ENCODE measurements around the gene ARHGAP27. TPM values are rescaled to one million over a fixed set of nuclear protein-coding genes. Genes with fewer than 3 reads are reported as not detected.
A peak's percentile ranks its signal among the peaks of the same experiment; 100 is the strongest.

Gene ARHGAP27
- total and polyA plus RNA-seq, 9 of the 15 experiments (the other 6 are each of a cell fraction or from before 2014, with no cell fraction given), result 0.04 to 4.6 (median 2.1) TPM

DNA sequence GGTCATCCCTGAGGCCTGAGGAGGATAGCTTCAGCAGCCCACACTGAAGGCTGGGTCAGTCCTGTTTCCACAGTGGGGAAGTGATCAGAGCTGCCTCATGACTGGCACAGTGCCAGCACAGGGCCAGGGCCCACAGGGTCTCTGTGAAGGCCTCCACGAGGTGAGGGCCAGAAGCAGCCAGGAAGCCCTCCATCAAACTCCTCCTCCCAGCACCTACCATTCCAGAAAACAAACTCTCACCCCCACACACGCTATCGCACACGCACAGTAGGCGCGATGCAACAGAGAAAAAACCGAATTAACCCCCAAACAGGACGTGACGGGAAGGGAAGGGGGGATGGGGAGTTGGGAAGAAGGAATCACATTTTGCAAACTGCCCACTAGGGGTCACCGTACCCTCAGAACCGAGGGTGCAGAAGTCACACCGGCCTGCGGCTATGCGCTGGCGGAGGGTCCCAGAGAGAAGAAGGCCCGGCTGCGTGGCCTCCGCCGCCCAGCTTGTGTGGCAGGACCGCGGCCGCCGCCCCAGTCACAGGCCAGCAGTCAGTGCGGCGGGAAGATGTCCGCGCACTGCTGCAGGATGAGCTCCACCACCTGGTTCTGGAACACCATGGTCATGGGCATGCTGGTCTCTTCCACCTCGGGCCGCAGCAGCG is 37.6 kb downstream of the ARHGAP27 start (continued):
- TF ChIP-seq, protein P1, sequence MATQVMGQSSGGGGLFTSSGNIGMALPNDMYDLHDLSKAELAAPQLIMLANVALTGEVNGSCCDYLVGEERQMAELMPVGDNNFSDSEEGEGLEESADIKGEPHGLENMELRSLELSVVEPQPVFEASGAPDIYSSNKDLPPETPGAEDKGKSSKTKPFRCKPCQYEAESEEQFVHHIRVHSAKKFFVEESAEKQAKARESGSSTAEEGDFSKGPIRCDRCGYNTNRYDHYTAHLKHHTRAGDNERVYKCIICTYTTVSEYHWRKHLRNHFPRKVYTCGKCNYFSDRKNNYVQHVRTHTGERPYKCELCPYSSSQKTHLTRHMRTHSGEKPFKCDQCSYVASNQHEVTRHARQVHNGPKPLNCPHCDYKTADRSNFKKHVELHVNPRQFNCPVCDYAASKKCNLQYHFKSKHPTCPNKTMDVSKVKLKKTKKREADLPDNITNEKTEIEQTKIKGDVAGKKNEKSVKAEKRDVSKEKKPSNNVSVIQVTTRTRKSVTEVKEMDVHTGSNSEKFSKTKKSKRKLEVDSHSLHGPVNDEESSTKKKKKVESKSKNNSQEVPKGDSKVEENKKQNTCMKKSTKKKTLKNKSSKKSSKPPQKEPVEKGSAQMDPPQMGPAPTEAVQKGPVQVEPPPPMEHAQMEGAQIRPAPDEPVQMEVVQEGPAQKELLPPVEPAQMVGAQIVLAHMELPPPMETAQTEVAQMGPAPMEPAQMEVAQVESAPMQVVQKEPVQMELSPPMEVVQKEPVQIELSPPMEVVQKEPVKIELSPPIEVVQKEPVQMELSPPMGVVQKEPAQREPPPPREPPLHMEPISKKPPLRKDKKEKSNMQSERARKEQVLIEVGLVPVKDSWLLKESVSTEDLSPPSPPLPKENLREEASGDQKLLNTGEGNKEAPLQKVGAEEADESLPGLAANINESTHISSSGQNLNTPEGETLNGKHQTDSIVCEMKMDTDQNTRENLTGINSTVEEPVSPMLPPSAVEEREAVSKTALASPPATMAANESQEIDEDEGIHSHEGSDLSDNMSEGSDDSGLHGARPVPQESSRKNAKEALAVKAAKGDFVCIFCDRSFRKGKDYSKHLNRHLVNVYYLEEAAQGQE (IDR thresholded peaks at IDR 0.05; ENCODE audit: borderline replicate concordance), result peak; percentile 72
- TF ChIP-seq, protein P1 (CRISPR knock-in tag; IDR thresholded peaks at IDR 0.05; ENCODE audit: low read depth), result no peak
- TF ChIP-seq E2F6 (IDR thresholded peaks at IDR 0.05; ENCODE audit: borderline replicate concordance in 1 of 2, extremely low read depth in 1 of 2, insufficient read depth in 1 of 2, insufficient read length in 1 of 2, low read depth in 1 of 2, low read length in 1 of 2, poor library complexity in 1 of 2, severe bottlenecking in 1 of 2), result peak in 1 of 2 experiments; percentile 17
- TF ChIP-seq KLF10 (CRISPR knock-in tag; IDR thresholded peaks at IDR 0.05), result no peak
- TF ChIP-seq, protein P2, sequence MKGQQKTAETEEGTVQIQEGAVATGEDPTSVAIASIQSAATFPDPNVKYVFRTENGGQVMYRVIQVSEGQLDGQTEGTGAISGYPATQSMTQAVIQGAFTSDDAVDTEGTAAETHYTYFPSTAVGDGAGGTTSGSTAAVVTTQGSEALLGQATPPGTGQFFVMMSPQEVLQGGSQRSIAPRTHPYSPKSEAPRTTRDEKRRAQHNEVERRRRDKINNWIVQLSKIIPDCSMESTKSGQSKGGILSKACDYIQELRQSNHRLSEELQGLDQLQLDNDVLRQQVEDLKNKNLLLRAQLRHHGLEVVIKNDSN (CRISPR knock-in tag; IDR thresholded peaks at IDR 0.05), result no peak
- TF ChIP-seq CCNT2 (IDR thresholded peaks at IDR 0.05; ENCODE audit: borderline replicate concordance, extremely low read depth, insufficient read length, low read depth, low read length), result peak; percentile 26
- TF ChIP-seq PTBP1 (IDR thresholded peaks at IDR 0.05; ENCODE audit: low read depth, low read length), result no peak
- TF ChIP-seq ZNF146 (CRISPR knock-in tag; IDR thresholded peaks at IDR 0.05; ENCODE audit: unreplicated experiment), result no peak
- no peak for TF ChIP-seq NUFIP1 (IDR thresholded peaks at IDR 0.05; ENCODE audit: partially characterized antibody)
- TF ChIP-seq KDM2B (CRISPR knock-in tag; IDR thresholded peaks at IDR 0.05), result no peak
- no peak for TF ChIP-seq MCM5 (IDR thresholded peaks at IDR 0.05; ENCODE audit: low read depth)
- no peak for TF ChIP-seq KAT8 (IDR thresholded peaks at IDR 0.05; ENCODE audit: low read depth)
- no peak for TF ChIP-seq C11orf30 (IDR thresholded peaks at IDR 0.05; ENCODE audit: low read depth)
- no peak for TF ChIP-seq ELK3 (CRISPR knock-in tag; IDR thresholded peaks at IDR 0.05)
- TF ChIP-seq ARNT (IDR thresholded peaks at IDR 0.05), result peak; percentile 82 to 88; a peak in 3 of 4 replicates
- no peak for TF ChIP-seq XRCC3 (IDR thresholded peaks at IDR 0.05)
- TF ChIP-seq POLR3G (IDR thresholded peaks at IDR 0.05; ENCODE audit: extremely low read depth, insufficient read length, insufficient replicate concordance), result no peak
